Measurements from ENCODE around the gene CLEC2A.

CLEC2A gene

DNA sequence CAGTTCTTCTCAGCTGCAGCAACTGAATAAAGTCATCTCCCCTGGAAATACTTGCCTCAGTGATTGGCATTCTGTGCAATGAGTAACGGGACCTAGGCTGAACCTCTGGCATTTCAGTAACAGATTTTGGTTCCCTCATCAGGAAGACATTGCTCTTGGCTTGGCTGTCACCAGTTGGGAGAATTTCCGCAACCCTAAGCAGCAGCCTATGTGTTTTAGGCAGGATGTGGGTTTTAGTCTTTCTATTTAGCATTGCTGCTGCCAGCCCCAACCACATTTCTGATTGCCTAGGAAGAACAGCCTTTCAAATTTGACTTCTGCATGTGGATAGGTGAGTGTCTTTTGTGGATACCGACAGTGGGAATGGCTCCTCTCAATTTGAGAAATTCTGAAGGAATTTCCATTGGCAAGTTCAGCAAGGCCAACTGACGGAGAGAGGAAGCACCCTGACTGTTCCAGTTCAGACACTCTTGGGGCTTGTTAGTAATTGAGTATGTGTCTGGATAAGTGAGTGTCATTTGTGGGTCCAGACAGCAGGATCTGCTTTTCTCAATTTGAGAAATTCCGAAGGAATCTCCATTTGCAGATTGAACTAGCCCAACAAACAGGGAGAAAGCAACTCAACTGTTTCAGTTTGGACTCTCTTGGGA, 19.0 kb upstream of the CLEC2A start:
- in situ Hi-C loops (cut with HindIII; ENCODE audit: low pct_ligation_motif_present, low sequenced_read_pairs), result no loop called here

DNA sequence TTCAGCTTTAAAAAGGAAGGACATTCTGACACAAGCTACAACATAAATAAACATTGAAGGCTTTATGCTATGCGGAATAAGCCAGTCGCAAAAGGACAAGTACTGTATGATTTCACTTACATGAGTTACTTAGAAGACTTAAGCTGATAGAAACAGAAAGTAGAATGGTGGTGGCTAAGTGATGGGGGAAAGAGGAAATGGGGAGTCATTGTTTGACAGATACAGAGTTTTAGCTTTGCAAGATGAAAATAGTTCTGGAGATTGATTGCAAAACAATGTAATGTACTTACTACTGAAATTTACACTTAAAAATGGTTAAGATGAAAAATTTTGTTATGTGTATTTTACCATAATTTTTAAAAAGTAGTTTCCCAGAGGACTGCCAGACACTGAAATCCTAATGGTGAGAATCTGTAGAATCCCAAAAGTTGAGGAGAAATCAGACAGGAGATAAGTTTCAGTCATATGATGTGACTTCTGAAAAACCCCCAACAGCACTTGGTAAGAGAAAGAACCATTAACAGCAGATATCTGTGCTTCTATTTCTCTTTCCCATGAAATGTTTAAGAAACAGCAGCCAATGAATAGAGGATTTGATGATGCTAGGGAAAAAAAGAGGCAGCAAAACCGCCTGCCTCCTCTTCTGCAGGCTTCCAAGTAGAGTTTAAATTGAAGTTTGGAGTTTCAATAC, 16.6 kb upstream of the CLEC2A start:
- Histone ChIP-seq H3K27ac (no peak overlapping the region), H3K27me3 (replicated peaks) (no peaks in the 10 kb centered on the region), H3K36me3 (replicated peaks) (no peaks in the 10 kb centered on the region), H3K4me3 (ENCODE audit: low read depth, low read length) (no peak overlapping the region)
- TF ChIP-seq, protein P1, sequence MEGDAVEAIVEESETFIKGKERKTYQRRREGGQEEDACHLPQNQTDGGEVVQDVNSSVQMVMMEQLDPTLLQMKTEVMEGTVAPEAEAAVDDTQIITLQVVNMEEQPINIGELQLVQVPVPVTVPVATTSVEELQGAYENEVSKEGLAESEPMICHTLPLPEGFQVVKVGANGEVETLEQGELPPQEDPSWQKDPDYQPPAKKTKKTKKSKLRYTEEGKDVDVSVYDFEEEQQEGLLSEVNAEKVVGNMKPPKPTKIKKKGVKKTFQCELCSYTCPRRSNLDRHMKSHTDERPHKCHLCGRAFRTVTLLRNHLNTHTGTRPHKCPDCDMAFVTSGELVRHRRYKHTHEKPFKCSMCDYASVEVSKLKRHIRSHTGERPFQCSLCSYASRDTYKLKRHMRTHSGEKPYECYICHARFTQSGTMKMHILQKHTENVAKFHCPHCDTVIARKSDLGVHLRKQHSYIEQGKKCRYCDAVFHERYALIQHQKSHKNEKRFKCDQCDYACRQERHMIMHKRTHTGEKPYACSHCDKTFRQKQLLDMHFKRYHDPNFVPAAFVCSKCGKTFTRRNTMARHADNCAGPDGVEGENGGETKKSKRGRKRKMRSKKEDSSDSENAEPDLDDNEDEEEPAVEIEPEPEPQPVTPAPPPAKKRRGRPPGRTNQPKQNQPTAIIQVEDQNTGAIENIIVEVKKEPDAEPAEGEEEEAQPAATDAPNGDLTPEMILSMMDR (IDR thresholded peaks at IDR 0.05; ENCODE audit: low read depth, low read length, missing control alignments), result no peak
- no peak for DNase-seq
- in situ Hi-C loops (cut with HindIII; ENCODE audit: low pct_ligation_motif_present, low sequenced_read_pairs), result no loop called here

More for the DNA sequence above, 19.0 kb upstream of the CLEC2A start:
- H3K27me3 ChIP-seq (replicated peaks), result no peaks in the 10 kb centered on the region
- no peak overlapping the region for H3K27ac ChIP-seq
- TF ChIP-seq, protein P1 (IDR thresholded peaks at IDR 0.05; ENCODE audit: low read depth, low read length, missing control alignments), result no peak
- DNase-seq, result no peak
- H3K4me3 ChIP-seq (ENCODE audit: low read depth, low read length), result no peak overlapping the region
- no peaks in the 10 kb centered on the region for H3K36me3 ChIP-seq (replicated peaks)

DNA sequence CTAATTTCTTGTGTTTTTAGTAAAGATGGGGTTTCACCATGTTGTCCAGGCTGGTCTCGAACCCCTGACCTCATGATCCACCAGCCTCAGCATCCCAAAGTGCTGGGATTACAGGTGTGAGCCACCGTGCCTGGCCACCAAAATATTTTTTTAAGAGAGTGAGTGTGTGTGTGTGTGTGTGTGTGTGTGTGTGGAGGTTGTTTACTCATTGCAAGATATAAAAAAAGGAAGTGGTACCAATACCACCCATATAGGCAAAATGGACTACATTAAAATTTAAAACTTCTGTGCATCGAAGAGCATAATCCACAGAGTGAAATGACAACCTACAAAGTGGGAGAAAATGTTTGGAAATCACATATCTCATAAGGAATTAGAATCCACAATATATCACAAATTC, 15.5 kb upstream of the CLEC2A start:
- in situ Hi-C loops (cut with HindIII; ENCODE audit: low pct_ligation_motif_present, low sequenced_read_pairs), result no loop called here
- H3K27me3 ChIP-seq (replicated peaks), result no peaks in the 10 kb centered on the region
- H3K27ac ChIP-seq, result no peak overlapping the region
- no peak for DNase-seq
- TF ChIP-seq, protein P1 (IDR thresholded peaks at IDR 0.05; ENCODE audit: low read depth, low read length, missing control alignments), result no peak
- no peaks in the 10 kb centered on the region for H3K36me3 ChIP-seq (replicated peaks)
- H3K4me3 ChIP-seq (ENCODE audit: low read depth, low read length), result no peak overlapping the region

DNA sequence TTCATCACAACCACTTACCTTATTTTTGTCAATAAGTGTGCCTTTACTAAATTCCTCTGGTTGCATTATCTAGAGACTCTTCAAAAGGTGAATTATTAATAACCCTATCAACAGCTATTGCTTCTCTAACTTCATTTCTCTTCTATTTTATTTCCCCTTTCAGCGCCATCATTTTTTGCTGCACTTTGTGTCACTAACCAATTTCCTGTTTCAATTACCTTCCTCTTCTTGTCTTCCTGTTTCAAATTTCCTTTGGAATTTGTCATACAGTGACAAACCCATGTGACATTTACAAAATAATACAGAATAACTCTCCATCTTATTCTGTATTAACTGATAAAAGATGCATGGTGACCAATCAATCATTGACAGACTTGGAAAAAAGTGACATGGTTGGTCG, 12.2 kb upstream of the CLEC2A start:
- Histone ChIP-seq H3K27ac (no peak overlapping the region), H3K27me3 (replicated peaks) (no peaks in the 10 kb centered on the region), H3K36me3 (replicated peaks) (no peaks in the 10 kb centered on the region), H3K4me3 (ENCODE audit: low read depth, low read length) (no peak overlapping the region)
- no peak for DNase-seq
- in situ Hi-C loops (cut with HindIII; ENCODE audit: low pct_ligation_motif_present, low sequenced_read_pairs), result no loop called here
- TF ChIP-seq, protein P1 (IDR thresholded peaks at IDR 0.05; ENCODE audit: low read depth, low read length, missing control alignments), result no peak

DNA sequence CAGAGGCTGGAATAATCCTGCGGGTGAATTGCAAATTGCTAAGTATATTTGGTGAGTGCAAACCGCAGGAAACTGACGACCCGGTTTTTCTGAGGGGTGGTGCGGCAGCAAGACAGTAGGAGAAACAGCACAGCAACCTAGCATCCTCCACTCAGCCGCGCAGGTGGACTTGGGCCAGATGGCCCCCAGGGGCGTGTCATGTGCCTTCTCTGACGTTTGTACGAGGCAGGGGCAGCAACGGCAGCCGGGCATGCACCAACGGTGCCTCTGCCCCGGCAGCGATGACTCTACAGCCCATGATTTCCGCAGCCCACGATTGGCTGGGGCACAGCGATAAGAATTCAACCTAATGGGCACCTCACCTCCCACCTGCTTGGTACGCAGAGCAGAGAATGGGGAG, 11.1 kb upstream of the CLEC2A start:
- no peak for DNase-seq
- in situ Hi-C loops (cut with HindIII; ENCODE audit: low pct_ligation_motif_present, low sequenced_read_pairs), result no loop called here
- Histone ChIP-seq H3K27ac (no peak overlapping the region), H3K4me3 (ENCODE audit: low read depth, low read length) (no peak overlapping the region), H3K36me3 (replicated peaks) (no peaks in the 10 kb centered on the region), H3K27me3 (replicated peaks) (no peaks in the 10 kb centered on the region)
- TF ChIP-seq, protein P1 (IDR thresholded peaks at IDR 0.05; ENCODE audit: low read depth, low read length, missing control alignments), result no peak

Measured in brain microvascular endothelial cell (primary cell).